Bronchial epithelial cell (primary cell): ENCODE data around the gene NPTX1. TPM values are rescaled to one million over a fixed set of nuclear protein-coding genes. Genes with fewer than 3 reads are reported as not detected.

Experiments
- DNase-seq: peaks from one replicate; pipeline ENCODE4 v3.0.0-alpha.2; 2010; ENCODE audit warnings: low read depth
- FAIRE-seq: peaks from 2 replicates; lab custom pipeline; 2011; peaks lifted over from hg19 to GRCh38; lab: Jason Lieb, UNC
- H3K27me3 ChIP-seq: 2 replicates; pipeline ENCODE4 v1.5.1; 2011; ENCODE audit warnings: low read length; ENCODE audit not compliant: control insufficient read depth, insufficient read depth
- H3K36me3 ChIP-seq: 2 replicates; pipeline ENCODE4 v1.5.1; 2011; ENCODE audit warnings: low read length; ENCODE audit not compliant: control insufficient read depth, insufficient read depth
- H3K4me3 ChIP-seq: 2 replicates; pipeline ENCODE4 v1.5.1; 2011; ENCODE audit warnings: mild to moderate bottlenecking, low read depth, low read length, control low read depth
- CTCF ChIP-seq: IDR thresholded peaks from 2 replicates; pipeline ENCODE4 v1.5.1; 2011; ENCODE audit warnings: mild to moderate bottlenecking, moderate library complexity, low read length, control low read depth, inconsistent platforms; ENCODE audit not compliant: insufficient read depth, severe bottlenecking
- total RNA-seq: library from RNA; depleted of rRNA; stranded (reverse); fragments of >200 nt; gene quantifications from 2 replicates; pipeline ENCODE4 v1.2.1, GENCODE V29; 2014

Gene NPTX1
- total RNA-seq, 1 donor from 2014 or later, result under 0.01 TPM

- FAIRE-seq (no peak), DNase-seq (no peak)
- Histone ChIP-seq H3K27me3 (peaks cover 25% of the 10 kb centered on the region), H3K36me3 (no peaks in the 10 kb centered on the region), H3K4me3 (no peak overlapping the region)
- TF ChIP-seq CTCF, result no peak
Measured at GRCh38 chr17:80485846-80486245, 9.4 kb upstream of the NPTX1 start.

DNA sequence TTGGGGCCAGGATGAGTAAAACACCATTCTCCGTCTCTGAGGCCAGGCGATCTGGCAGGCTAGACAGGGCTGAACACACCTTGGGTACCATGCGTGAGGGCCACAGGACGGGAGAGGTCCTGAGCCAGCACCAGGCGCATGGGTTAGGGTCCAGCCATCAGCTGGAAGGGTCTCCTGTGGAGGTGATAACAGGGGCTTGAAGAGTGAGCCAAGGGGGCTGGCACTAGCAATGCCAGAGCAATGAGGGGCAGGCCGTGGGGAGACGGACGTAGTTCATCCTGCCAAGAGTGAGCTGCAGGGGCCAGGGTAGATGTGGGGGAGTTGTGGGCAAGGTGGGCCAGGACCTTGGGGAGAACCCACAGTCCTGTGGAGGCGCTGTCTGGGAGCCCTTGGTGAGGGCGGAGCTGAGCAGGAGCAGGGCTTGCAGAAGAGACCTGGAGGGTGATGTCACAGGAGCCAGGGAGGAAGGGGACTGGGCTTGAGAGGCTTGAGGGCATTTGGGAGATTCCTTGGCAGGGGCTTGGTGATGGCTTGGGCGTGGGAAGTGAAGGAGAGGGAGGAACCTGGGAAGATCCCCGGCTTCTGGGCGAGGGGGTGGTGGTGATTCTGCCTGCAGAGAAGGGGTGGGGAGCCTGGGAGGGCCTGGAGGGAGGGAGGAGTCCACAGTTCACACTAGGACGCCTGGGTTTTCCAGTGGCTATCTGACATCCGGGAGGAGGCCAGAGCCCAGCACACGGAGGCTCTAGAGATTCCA lies 6.3 kb upstream of the NPTX1 start:
- no peak for TF ChIP-seq CTCF
- Histone ChIP-seq H3K36me3 (no peaks in the 10 kb centered on the region), H3K4me3 (no peak overlapping the region), H3K27me3 (peaks cover 38% of the 10 kb centered on the region)
- DNase-seq, result no peak
- FAIRE-seq, result no peak

GRCh38 chr17:80482058-80482318 lies 5.6 kb upstream of the NPTX1 start:
- Histone ChIP-seq H3K4me3 (no peak overlapping the region), H3K27me3 (peaks cover 39% of the 10 kb centered on the region), H3K36me3 (no peaks in the 10 kb centered on the region)
- DNase-seq, result no peak
- FAIRE-seq, result no peak
- no peak for TF ChIP-seq CTCF

- DNase-seq, result no peak
- no peak for FAIRE-seq
- TF ChIP-seq CTCF, result no peak
- Histone ChIP-seq H3K36me3 (no peaks in the 10 kb centered on the region), H3K27me3 (peaks cover 39% of the 10 kb centered on the region), H3K4me3 (no peak overlapping the region)
Measured at GRCh38 chr17:80481284-80482057, 5.1 kb upstream of the NPTX1 start.

- FAIRE-seq (no peak), DNase-seq (no peak)
- H3K27me3 ChIP-seq, result peaks cover 43% of the 10 kb centered on the region
- H3K4me3 ChIP-seq, result no peak overlapping the region
- TF ChIP-seq CTCF, result no peak
- H3K36me3 ChIP-seq, result no peaks in the 10 kb centered on the region
Measured at GRCh38 chr17:80480248-80480647, 3.8 kb upstream of the NPTX1 start.

DNA sequence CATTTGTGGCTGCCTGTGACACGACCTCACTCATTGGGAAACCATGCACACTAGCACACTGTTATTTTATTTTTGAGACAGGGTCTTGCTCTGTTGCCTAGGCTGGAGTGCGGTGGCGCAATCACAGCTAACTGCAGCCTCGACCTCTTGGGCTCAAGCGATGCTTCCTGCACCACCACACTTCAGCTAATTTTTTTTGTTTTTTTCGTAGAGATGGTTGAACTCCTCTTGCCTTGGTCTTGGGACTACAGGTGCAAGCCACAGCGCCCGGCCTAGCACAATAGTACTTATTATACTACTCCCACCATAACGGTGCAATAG lies 2.8 kb upstream of the NPTX1 start:
- FAIRE-seq (no peak), DNase-seq (no peak)
- Histone ChIP-seq H3K36me3 (no peaks in the 10 kb centered on the region), H3K4me3 (no peak overlapping the region), H3K27me3 (peaks cover 48% of the 10 kb centered on the region)
- no peak for TF ChIP-seq CTCF
